HG03196 (cell line): ENCODE data around the gene TCEA3.

Experiments
- ATAC-seq: cut with Tn5 transposase; IDR thresholded peaks from one replicate; pipeline ENCODE4 v1.9.1; 2021; ENCODE audit not compliant: unreplicated experiment

TCEA3 gene

GRCh38 chr1:23370330-23370708 is 54.2 kb downstream of the TCEA3 start:
- no peak for ATAC-seq

GRCh38 chr1:23369335-23370013 is 55.1 kb downstream of the TCEA3 start, which contains the start of gene ZNF436:
TSS of gene ZNF436 (minus strand) at chr1:23369836. CDS start at chr1:23368005, 1,831 bp downstream.
- no peak for ATAC-seq

GRCh38 chr1:23368562-23369334 is 55.8 kb downstream of the TCEA3 start:
- peak; percentile 70 for ATAC-seq

GRCh38 chr1:23367791-23368561 is 56.6 kb downstream of the TCEA3 start:
- peak; percentile 91 for ATAC-seq

GRCh38 chr1:23367451-23367790 is 57.1 kb downstream of the TCEA3 start:
- no peak for ATAC-seq

- no peak for ATAC-seq
Measured at GRCh38 chr1:23366598-23366997, 58.0 kb downstream of the TCEA3 start.

GRCh38 chr1:23366146-23366545 is 58.4 kb downstream of the TCEA3 start:
- no peak for ATAC-seq

GRCh38 chr1:23362218-23362713 is 62.3 kb downstream of the TCEA3 start:
- no peak for ATAC-seq

- no peak for ATAC-seq
Measured at GRCh38 chr1:23358310-23358875, 66.2 kb downstream of the TCEA3 start.

GRCh38 chr1:23357138-23357908 is 67.2 kb downstream of the TCEA3 start:
- no peak for ATAC-seq

GRCh38 chr1:23356471-23357137 is 67.9 kb downstream of the TCEA3 start:
- ATAC-seq: no peak

- ATAC-seq: no peak
Measured at GRCh38 chr1:23354245-23354644, 70.3 kb downstream of the TCEA3 start.

- no peak for ATAC-seq
Measured at GRCh38 chr1:23352096-23352695, 72.4 kb downstream of the TCEA3 start.

GRCh38 chr1:23345920-23346319 is 78.6 kb downstream of the TCEA3 start:
- no peak for ATAC-seq

GRCh38 chr1:23344987-23345472 is 79.5 kb downstream of the TCEA3 start:
- ATAC-seq: peak; percentile 4

GRCh38 chr1:23344111-23344986 is 80.2 kb downstream of the TCEA3 start, which contains the start of gene HNRNPR:
TSS of gene HNRNPR (minus strand) at chr1:23344284. CDS start at chr1:23341008, 3,276 bp downstream.
- ATAC-seq: peak; percentile 91

- peak; percentile 16 for ATAC-seq
Measured at GRCh38 chr1:23343221-23344110, 81.1 kb downstream of the TCEA3 start.
